GM19193 (cell line): Measurements from ENCODE around the gene GNB1.

Experiments
- POLR2A ChIP-seq: IDR thresholded peaks from 4 replicates; pipeline ENCODE4 v1.6.1; 2011; ENCODE audit not compliant: insufficient read depth, insufficient read length; ENCODE audit errors: extremely low read depth

Gene GNB1

GRCh38 chr1:1892079-1892762 is 1.3 kb upstream of the GNB1 start:
- no peak for TF ChIP-seq POLR2A

- TF ChIP-seq POLR2A: peak; percentile 22
These were observed 627 bp upstream of the GNB1 start for GRCh38 chr1:1891349-1892078.

- TF ChIP-seq POLR2A: no peak
These were observed 911 bp downstream of the GNB1 start for GRCh38 chr1:1889847-1890505.

- no peak for TF ChIP-seq POLR2A
These were observed 1.7 kb downstream of the GNB1 start for GRCh38 chr1:1889090-1889750.

- no peak for TF ChIP-seq POLR2A
These were observed 7.6 kb downstream of the GNB1 start for GRCh38 chr1:1883092-1883873.

- TF ChIP-seq POLR2A: no peak
These were observed 9.2 kb downstream of the GNB1 start for GRCh38 chr1:1881727-1882126.

GRCh38 chr1:1880617-1881312 is 10.1 kb downstream of the GNB1 start:
- no peak for TF ChIP-seq POLR2A

- TF ChIP-seq POLR2A: no peak
These were observed 10.9 kb downstream of the GNB1 start for GRCh38 chr1:1879942-1880341.

- no peak for TF ChIP-seq POLR2A
These were observed 12.9 kb downstream of the GNB1 start for GRCh38 chr1:1877865-1878436.

GRCh38 chr1:1876335-1876930 is 14.5 kb downstream of the GNB1 start:
- TF ChIP-seq POLR2A: no peak

- TF ChIP-seq POLR2A: no peak
These were observed 15.0 kb downstream of the GNB1 start for GRCh38 chr1:1875932-1876331.

- no peak for TF ChIP-seq POLR2A
These were observed 16.0 kb downstream of the GNB1 start for GRCh38 chr1:1874901-1875300.

GRCh38 chr1:1873186-1873585 is 17.7 kb downstream of the GNB1 start:
- no peak for TF ChIP-seq POLR2A
